Muscle layer of duodenum (tissue), 2 donors: ENCODE data around the gene PIKFYVE.
A peak's percentile ranks its signal among the peaks of the same experiment; 100 is the strongest.
"Not testable (repeated sequence)": the region's sequence is repeated elsewhere in the genome, so short reads cannot be mapped to it uniquely, and the experiment has no call there.

Experiments
- H3K27ac ChIP-seq: one replicate; pipeline ENCODE4 v1.7.0; 2013; ENCODE audit warnings: mild to moderate bottlenecking, low read length
- H3K27me3 ChIP-seq: one replicate; pipeline ENCODE4 v1.7.0; 2013; ENCODE audit warnings: low read depth, mild to moderate bottlenecking, control low read depth, low read length
- H3K36me3 ChIP-seq, 2 donors: one replicate each; pipeline ENCODE4 v1.7.0; 2013; ENCODE audit warnings: low read length in 2 of 2, control low read depth in 1 of 2, mild to moderate bottlenecking in 1 of 2; ENCODE audit not compliant: insufficient read depth in 2 of 2, control insufficient read depth in 1 of 2
- H3K4me1 ChIP-seq, 2 donors: one replicate each; pipeline ENCODE4 v1.7.0; 2013; ENCODE audit warnings: low read length in 2 of 2, mild to moderate bottlenecking in 2 of 2, control low read depth in 1 of 2, moderate library complexity in 1 of 2; ENCODE audit not compliant: insufficient read depth in 2 of 2, control insufficient read depth in 1 of 2
- H3K4me3 ChIP-seq, 2 donors: one replicate each; pipeline ENCODE4 v1.7.0; 2013; ENCODE audit warnings: low read length in 2 of 2, low read depth in 1 of 2, mild to moderate bottlenecking in 1 of 2
- H3K9me3 ChIP-seq, 2 donors: one replicate each; pipeline ENCODE4 v1.7.0; 2013; ENCODE audit warnings: low read length in 2 of 2, control low read depth in 1 of 2, mild to moderate bottlenecking in 1 of 2; ENCODE audit not compliant: control insufficient read depth in 1 of 2
- donor health status: healthy.

Gene PIKFYVE

DNA sequence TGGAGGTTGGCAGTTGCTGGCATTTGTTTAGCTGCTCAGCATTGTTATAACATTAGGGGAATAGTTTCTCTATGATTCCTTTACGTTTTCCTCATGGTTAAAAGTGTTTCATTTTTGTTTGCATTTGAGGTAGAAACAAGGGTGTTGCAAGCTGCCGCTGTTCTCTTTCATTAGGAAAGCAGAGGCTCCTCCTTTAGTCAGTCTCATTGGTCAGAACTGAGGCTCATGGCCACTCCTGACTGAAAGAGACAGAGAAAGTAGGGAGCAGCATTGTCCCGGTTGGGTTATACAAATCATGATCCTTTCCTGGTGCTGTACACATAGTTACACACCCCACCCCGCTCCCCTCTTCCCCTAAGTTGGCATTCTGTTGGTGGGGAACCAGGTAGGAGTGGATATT is 80.7 kb downstream of the PIKFYVE start:
- Histone ChIP-seq H3K4me3 (no peak overlapping the region), H3K36me3 (peaks cover 51 to 61% of the 10 kb centered on the region in 2 donors), H3K9me3 (no peaks in the 10 kb centered on the region), H3K4me1 (no peaks in the 10 kb centered on the region), H3K27me3 (no peaks in the 10 kb centered on the region), H3K27ac (no peak overlapping the region)

DNA sequence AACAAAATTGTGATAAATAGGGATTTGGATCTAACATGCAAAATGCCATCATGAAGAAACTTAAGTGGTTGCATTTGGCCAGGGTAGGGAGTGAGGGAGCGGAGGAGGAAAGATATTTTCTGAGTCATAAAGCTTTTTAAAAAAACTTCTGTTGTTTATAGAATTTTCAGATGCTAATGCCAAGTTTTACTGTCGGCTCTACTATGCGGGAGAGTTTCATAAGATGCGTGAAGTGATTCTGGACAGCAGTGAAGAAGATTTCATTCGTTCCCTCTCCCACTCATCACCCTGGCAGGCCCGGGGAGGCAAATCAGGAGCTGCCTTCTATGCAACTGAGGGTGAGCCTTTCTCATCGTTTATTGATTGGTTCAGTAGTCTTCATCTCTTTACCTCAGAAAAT is 84.6 kb downstream of the PIKFYVE start:
- Histone ChIP-seq H3K27ac (no peak overlapping the region), H3K4me1 (no peaks in the 10 kb centered on the region), H3K4me3 (no peak overlapping the region), H3K27me3 (no peaks in the 10 kb centered on the region), H3K9me3 (no peaks in the 10 kb centered on the region), H3K36me3 (peaks cover 72 to 74% of the 10 kb centered on the region in 2 donors)

GRCh38 chr2:208352644-208353567 is 86.9 kb downstream of the PIKFYVE start:
- Histone ChIP-seq H3K4me3 (no peak overlapping the region), H3K27ac (no peak overlapping the region), H3K36me3 (peaks cover 52 to 56% of the 10 kb centered on the region in 2 donors), H3K4me1 (no peaks in the 10 kb centered on the region), H3K27me3 (no peaks in the 10 kb centered on the region), H3K9me3 (no peaks in the 10 kb centered on the region)

GRCh38 chr2:208354964-208355381 is 88.9 kb downstream of the PIKFYVE start:
- Histone ChIP-seq H3K9me3 (no peaks in the 10 kb centered on the region), H3K27ac (no peak overlapping the region), H3K36me3 (peaks cover 44 to 49% of the 10 kb centered on the region in 2 donors), H3K27me3 (no peaks in the 10 kb centered on the region), H3K4me3 (no peak overlapping the region), H3K4me1 (no peaks in the 10 kb centered on the region)

DNA sequence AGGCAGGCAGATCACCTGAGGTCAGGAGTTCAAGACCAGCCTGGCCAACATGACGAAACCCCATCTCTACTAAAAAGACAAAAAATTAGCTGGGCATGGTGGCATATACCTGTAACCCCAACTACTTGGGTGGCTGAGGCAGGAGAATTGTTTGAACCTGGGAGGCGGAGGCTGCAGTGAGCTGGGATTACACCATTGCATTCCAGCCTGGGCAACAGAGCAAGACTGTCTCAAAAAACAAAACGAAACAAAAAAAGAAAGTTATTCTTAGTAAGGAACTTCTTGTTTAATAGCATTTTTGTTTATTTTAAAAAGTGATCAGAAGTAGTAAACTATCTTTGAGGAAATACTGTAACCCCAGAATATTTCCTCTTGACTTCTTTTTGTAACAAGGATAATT is 90.4 kb downstream of the PIKFYVE start:
- not testable (repeated sequence) for H3K9me3 ChIP-seq, H3K27ac ChIP-seq, H3K27me3 ChIP-seq, H3K4me3 ChIP-seq, H3K4me1 ChIP-seq
- H3K36me3 ChIP-seq, result peaks cover 35 to 46% of the 10 kb centered on the region in 2 donors

GRCh38 chr2:208356846-208357574 is 91.0 kb downstream of the PIKFYVE start:
- H3K4me3 ChIP-seq, result no peak overlapping the region
- no peaks in the 10 kb centered on the region for H3K27me3 ChIP-seq
- H3K9me3 ChIP-seq, result peaks cover 0 to 6% of the 10 kb centered on the region in 2 donors
- H3K27ac ChIP-seq, result no peak overlapping the region
- H3K4me1 ChIP-seq, result no peaks in the 10 kb centered on the region
- peaks cover 30 to 40% of the 10 kb centered on the region in 2 donors for H3K36me3 ChIP-seq

GRCh38 chr2:208358758-208359631 is 92.9 kb downstream of the PIKFYVE start:
- Histone ChIP-seq H3K4me1 (no peaks in the 10 kb centered on the region), H3K4me3 (peak overlapping the region in 1 of 2 donors; percentile 27), H3K27me3 (no peaks in the 10 kb centered on the region), H3K36me3 (peaks cover 15 to 20% of the 10 kb centered on the region in 2 donors), H3K9me3 (peaks cover 0 to 6% of the 10 kb centered on the region in 2 donors), H3K27ac (no peak overlapping the region)

DNA sequence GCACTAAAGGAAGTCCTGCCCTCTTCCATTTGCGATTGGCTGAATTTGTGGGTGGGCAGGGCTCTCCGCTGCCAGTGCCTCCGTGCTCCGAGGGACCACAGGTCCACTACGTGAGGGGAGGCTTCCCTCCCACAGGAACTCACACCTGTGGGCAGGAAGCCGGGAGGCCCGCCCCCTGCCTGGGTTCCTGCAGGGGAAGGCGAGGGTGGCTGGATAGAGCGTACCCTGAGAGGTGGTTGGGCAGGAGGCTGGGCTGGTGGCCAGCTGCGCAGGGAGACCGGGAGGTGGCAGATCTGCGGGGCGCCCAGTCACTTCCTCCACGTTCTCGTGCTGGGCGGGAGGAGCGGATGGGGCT is 93.6 kb downstream of the PIKFYVE start:
- Histone ChIP-seq H3K4me1 (no peaks in the 10 kb centered on the region), H3K4me3 (peak overlapping the region in 1 of 2 donors; percentile 27), H3K36me3 (peaks cover 9 to 17% of the 10 kb centered on the region in 2 donors), H3K27ac (no peak overlapping the region), H3K9me3 (peaks cover 0 to 11% of the 10 kb centered on the region in 2 donors), H3K27me3 (no peaks in the 10 kb centered on the region)

DNA sequence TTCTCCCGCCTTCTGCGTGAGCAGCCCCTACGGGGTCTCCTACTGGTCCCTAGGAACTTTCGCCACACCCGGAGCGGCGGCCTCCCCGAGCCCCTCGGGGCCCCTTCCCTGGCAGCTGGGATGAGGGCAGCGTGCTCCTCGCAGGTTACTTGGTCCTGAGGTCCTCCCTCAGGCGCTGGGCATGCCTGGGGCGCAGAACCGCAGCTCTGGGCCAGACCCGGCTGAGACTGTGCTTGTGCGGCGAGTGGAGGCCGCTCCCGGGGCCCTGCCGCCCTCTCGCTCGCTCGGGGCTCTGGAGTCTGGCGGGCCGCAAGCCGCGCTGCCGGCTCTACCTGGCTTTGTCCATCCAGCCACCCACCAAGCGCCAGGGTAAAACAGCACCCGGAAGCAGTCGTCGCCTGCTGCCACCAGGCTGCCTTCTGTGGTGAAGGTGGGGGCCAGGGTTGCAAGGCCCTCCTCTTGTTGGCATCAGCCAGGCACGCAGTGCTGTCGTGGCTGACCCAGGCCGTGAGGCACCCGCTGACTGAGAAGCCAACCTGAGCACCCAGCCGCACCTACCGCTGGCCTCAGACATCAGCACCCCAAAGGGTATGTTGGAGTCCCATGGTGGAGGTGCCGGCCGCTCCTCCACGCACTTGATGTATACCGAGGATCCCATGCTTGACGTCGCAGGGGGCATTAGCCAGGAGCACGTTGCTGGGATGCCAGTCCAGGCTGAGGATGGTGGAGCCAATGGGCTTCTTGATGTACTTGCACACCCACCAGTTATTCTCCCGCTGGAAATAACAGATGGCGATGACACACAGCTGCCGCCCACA is 94.4 kb downstream of the PIKFYVE start:
- Histone ChIP-seq H3K4me3 (no peak overlapping the region), H3K36me3 (peaks cover under 1 to 11% of the 10 kb centered on the region in 2 donors), H3K27ac (no peak overlapping the region), H3K27me3 (no peaks in the 10 kb centered on the region), H3K9me3 (peaks cover 7 to 11% of the 10 kb centered on the region in 2 donors), H3K4me1 (no peaks in the 10 kb centered on the region)

DNA sequence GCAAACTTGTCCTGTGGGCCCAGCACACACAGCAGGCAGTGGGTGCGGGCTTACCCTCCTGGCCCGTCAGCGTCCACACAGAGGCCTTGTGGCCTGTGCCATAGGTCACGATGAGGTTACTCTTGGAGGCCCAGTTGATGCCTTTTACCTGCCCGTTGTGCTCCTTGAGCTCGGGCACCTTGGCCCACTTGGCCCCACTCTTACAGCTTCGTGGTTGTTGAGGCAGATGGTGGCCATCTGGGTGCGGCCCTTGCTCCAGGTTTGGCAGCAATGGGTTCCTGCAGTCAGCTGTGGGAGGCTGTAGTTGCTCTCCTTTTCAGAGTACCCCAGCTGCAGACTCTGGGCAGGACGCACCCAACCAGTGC is 95.0 kb downstream of the PIKFYVE start:
- Histone ChIP-seq H3K4me1 (no peaks in the 10 kb centered on the region), H3K9me3 (peaks cover 7 to 11% of the 10 kb centered on the region in 2 donors), H3K4me3 (no peak overlapping the region), H3K27me3 (no peaks in the 10 kb centered on the region), H3K27ac (no peak overlapping the region), H3K36me3 (peaks cover 0 to 7% of the 10 kb centered on the region in 2 donors)
